GM23338 (cell line): ENCODE results near the gene FBXL20. TPM values are rescaled to one million over a fixed set of nuclear protein-coding genes. Genes with fewer than 3 reads are reported as not detected.
A peak's percentile ranks its signal among the peaks of the same experiment; 100 is the strongest.

Experiments used
- ATAC-seq: fragments of 200-7000 bp; cut with Tn5 transposase; 3 replicates; pipeline ENCODE4 v1.9.1; 2020
- DNase-seq: peaks from one replicate; pipeline ENCODE4 v3.0.0-alpha.2; 2015; ENCODE audit warnings: low spot score
- H2AFZ ChIP-seq: fragments of 200-600 bp; sonication (generic); 2 replicates; pipeline ENCODE4 v1.8.0; 2016; ENCODE audit warnings: antibody characterized with exemption, mild to moderate bottlenecking, moderate library complexity
- H3F3A ChIP-seq: fragments of 200-600 bp; sonication (generic); replicated peaks from 2 replicates; pipeline ENCODE4 v1.8.0; 2017; ENCODE audit warnings: antibody characterized with exemption, mixed run types, low read depth
- H3K27ac ChIP-seq: fragments of 200-600 bp; sonication (generic); 2 replicates; pipeline ENCODE4 v1.6.1; 2016; ENCODE audit warnings: low read depth
- H3K27me3 ChIP-seq: fragments of 200-600 bp; sonication (generic); 2 replicates; pipeline ENCODE4 v1.8.0; 2016; ENCODE audit warnings: mild to moderate bottlenecking, mixed run types, moderate library complexity; ENCODE audit not compliant: insufficient read depth
- H3K36me3 ChIP-seq: fragments of 200-600 bp; sonication (generic); 2 replicates; pipeline ENCODE4 v1.8.0; 2016; ENCODE audit warnings: mild to moderate bottlenecking; ENCODE audit not compliant: insufficient read depth
- H3K4me1 ChIP-seq: fragments of 200-600 bp; sonication (generic); 2 replicates; pipeline ENCODE4 v1.8.0; 2016; ENCODE audit warnings: mild to moderate bottlenecking, moderate library complexity; ENCODE audit not compliant: insufficient read depth
- H3K4me2 ChIP-seq: fragments of 200-600 bp; sonication (generic); 2 replicates; pipeline ENCODE4 v1.7.1; 2017; ENCODE audit warnings: mixed run types
- H3K4me3 ChIP-seq: fragments of 200-600 bp; sonication (generic); 2 replicates; pipeline ENCODE4 v1.6.1; 2016; ENCODE audit warnings: mixed run types
- H3K79me2 ChIP-seq: fragments of 200-600 bp; sonication (generic); replicated peaks from 2 replicates; pipeline ENCODE4 v1.8.0; 2017; ENCODE audit warnings: mild to moderate bottlenecking; ENCODE audit not compliant: insufficient read depth
- H3K9me2 ChIP-seq: fragments of 200-600 bp; sonication (generic); 2 replicates; pipeline ENCODE4 v1.8.0; 2017; ENCODE audit not compliant: insufficient read depth
- H4K20me1 ChIP-seq: fragments of 200-600 bp; sonication (generic); replicated peaks from 2 replicates; pipeline ENCODE4 v1.8.0; 2017; ENCODE audit warnings: mild to moderate bottlenecking; ENCODE audit not compliant: insufficient read depth
- H3K27ac Mint-ChIP-seq: 2 replicates; pipeline ENCODE4 v1.8.0; 2020; ENCODE audit warnings: inconsistent platforms, mild to moderate bottlenecking, moderate library complexity, mixed read lengths
- H3K27me3 Mint-ChIP-seq: 3 replicates; pipeline ENCODE4 v1.8.0; 2022; ENCODE audit warnings: low read depth, mild to moderate bottlenecking, moderate library complexity, mixed read lengths, inconsistent platforms; ENCODE audit not compliant: insufficient read depth, poor library complexity
- H3K36me3 Mint-ChIP-seq: 3 replicates; pipeline ENCODE4 v1.8.0; 2021; ENCODE audit warnings: low read depth, mild to moderate bottlenecking, inconsistent platforms, moderate library complexity, mixed read lengths
- H3K4me1 Mint-ChIP-seq: 3 replicates; pipeline ENCODE4 v1.8.0; 2020; ENCODE audit warnings: mild to moderate bottlenecking, inconsistent platforms, mixed read lengths
- H3K4me3 Mint-ChIP-seq: 3 replicates; pipeline ENCODE4 v1.8.0; 2021; ENCODE audit warnings: moderate library complexity, mild to moderate bottlenecking, inconsistent platforms, mixed read lengths
- H3K9me3 Mint-ChIP-seq: 3 replicates; pipeline ENCODE4 v1.8.0; 2020; ENCODE audit warnings: moderate library complexity, mild to moderate bottlenecking, inconsistent platforms, mixed read lengths
- CREB1 ChIP-seq: fragments of 250-450 bp; sonication (Bioruptor Pico); IDR thresholded peaks from 2 replicates; pipeline ENCODE4 v1.5.0; 2020; ENCODE audit warnings: low read depth, mild to moderate bottlenecking, moderate library complexity
- ETS1 ChIP-seq: IDR thresholded peaks from 2 replicates; pipeline ENCODE4 v1.6.1; 2016; ENCODE audit warnings: antibody characterized with exemption
- EZH2 ChIP-seq: fragments of 200-600 bp; sonication (generic); IDR thresholded peaks from one replicate; pipeline ENCODE4 v1.8.0; 2017; ENCODE audit warnings: antibody characterized with exemption, mild to moderate bottlenecking, low read depth; ENCODE audit not compliant: unreplicated experiment
- JUNB ChIP-seq: IDR thresholded peaks from one replicate; pipeline ENCODE4 v1.6.1; 2016; ENCODE audit warnings: antibody characterized with exemption; ENCODE audit not compliant: unreplicated experiment
- NANOG ChIP-seq: IDR thresholded peaks from 2 replicates; pipeline ENCODE4 v1.6.1; 2016; ENCODE audit warnings: antibody characterized with exemption, borderline replicate concordance
- REST ChIP-seq: IDR thresholded peaks from one replicate; pipeline ENCODE4 v1.6.1; 2018; ENCODE audit warnings: antibody characterized with exemption; ENCODE audit not compliant: unreplicated experiment
- STAT1 ChIP-seq: IDR thresholded peaks from one replicate; pipeline ENCODE4 v1.6.1; 2016; ENCODE audit warnings: antibody characterized with exemption; ENCODE audit not compliant: unreplicated experiment
- ZNF114 ChIP-seq: fragments of 250-450 bp; sonication (Bioruptor Pico); IDR thresholded peaks from 2 replicates; pipeline ENCODE4 v1.5.0; 2020; ENCODE audit warnings: mild to moderate bottlenecking, moderate library complexity
- ZNF462 ChIP-seq: fragments of 250-450 bp; sonication (Bioruptor Pico); IDR thresholded peaks from 2 replicates; pipeline ENCODE4 v1.5.0; 2020; ENCODE audit warnings: mild to moderate bottlenecking, moderate library complexity
- polyA plus RNA-seq: library from polyadenylated mRNA; unstranded; fragments of >200 nt; fragmentation: Nextera tagmentation; extraction: Ambion mirVana; gene quantifications from 2 replicates; pipeline ENCODE4 v1.2.1, GENCODE V29; 2016
- total RNA-seq: library from RNA; depleted of rRNA; stranded (reverse); fragments of >200 nt; shearing (Covaris generic); gene quantifications from 2 replicates; pipeline ENCODE4 v1.2.3, GENCODE V29; 2014

FBXL20 gene
- total and polyA plus RNA-seq, 2 experiments from 2014 or later = 2.9 to 6.9 TPM

GRCh38 chr17:39210093-39210434 lies 191.4 kb downstream of the FBXL20 start:
- Histone ChIP-seq H3K9me2 (no peaks in the 10 kb centered on the region), H3K36me3 (peaks cover 2% of the 10 kb centered on the region; the same call in 1 of the 2 replicates), H3K27me3 (0 out of 2 replicates have a peak, but pooled peaks cover 9% of the 10 kb centered on the region), H3K4me2 (peak overlapping the region; percentile 89), H3K79me2 (no peaks in the 10 kb centered on the region), H3F3A (peaks cover 14% of the 10 kb centered on the region), H4K20me1 (no peaks in the 10 kb centered on the region), H3K27ac (no peak overlapping the region), H3K4me3 (peak overlapping the region; percentile 61), H3K4me1 (peaks cover 16% of the 10 kb centered on the region), H2AFZ (peak overlapping the region; percentile 89)
- Mint-ChIP-seq H3K27ac (no peak overlapping the region; the same call in 1 of the 2 replicates), H3K4me1 (peaks cover 44% of the 10 kb centered on the region), H3K27me3 (peaks cover 15% of the 10 kb centered on the region), H3K9me3 (no peaks in the 10 kb centered on the region; the same call in 2 of the 3 replicates), H3K36me3 (peaks cover 5% of the 10 kb centered on the region), H3K4me3 (peak overlapping the region; percentile 69)
- DNase-seq (no peak), ATAC-seq (no peak; the same call in 1 of the 3 replicates)
- TF ChIP-seq ZNF114 (no peak), JUNB (no peak), STAT1 (no peak), NANOG (no peak), ETS1 (no peak), REST (no peak), ZNF462 (no peak), EZH2 (no peak), CREB1 (CRISPR knock-in tag) (no peak)
